ENCODE results near the gene PRKAA2.

DNA sequence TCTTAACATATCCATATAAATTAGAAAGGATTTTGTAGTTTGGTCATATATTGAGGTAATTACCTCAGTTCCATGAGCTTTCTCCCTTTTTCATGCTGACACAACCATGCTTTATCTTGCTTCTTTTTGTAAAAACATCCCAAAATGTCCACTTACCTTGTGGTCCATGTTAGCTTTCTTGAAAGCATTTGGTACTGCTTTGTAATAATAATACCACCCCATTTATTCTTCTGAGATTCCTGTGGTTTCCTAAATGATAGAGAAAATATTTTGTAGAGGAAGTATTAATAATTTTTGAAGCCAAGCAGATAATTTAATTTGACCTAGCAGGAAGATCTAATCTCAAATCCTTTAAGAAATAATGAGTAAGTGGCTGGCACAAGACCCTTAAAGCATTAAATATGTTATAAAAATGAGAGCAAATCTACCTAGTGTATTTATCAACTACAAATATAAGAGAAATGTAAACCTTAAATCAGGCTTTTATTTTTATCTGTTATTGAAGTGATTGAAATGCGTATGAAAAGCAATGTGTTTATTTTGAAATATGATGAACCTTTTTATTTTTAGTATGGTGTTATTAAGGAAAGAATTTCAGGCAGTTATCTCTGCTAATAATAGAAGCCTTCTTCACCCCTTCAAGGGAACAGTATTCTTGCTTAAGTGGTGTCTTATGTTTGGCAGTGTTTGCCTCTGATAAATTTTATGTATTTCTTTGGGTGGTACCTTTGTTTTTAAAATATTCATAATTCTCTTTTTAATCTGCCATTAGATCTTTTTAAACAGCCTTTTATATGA, 9.2 kb downstream of the PRKAA2 start:
- TF ChIP-seq, protein P1, sequence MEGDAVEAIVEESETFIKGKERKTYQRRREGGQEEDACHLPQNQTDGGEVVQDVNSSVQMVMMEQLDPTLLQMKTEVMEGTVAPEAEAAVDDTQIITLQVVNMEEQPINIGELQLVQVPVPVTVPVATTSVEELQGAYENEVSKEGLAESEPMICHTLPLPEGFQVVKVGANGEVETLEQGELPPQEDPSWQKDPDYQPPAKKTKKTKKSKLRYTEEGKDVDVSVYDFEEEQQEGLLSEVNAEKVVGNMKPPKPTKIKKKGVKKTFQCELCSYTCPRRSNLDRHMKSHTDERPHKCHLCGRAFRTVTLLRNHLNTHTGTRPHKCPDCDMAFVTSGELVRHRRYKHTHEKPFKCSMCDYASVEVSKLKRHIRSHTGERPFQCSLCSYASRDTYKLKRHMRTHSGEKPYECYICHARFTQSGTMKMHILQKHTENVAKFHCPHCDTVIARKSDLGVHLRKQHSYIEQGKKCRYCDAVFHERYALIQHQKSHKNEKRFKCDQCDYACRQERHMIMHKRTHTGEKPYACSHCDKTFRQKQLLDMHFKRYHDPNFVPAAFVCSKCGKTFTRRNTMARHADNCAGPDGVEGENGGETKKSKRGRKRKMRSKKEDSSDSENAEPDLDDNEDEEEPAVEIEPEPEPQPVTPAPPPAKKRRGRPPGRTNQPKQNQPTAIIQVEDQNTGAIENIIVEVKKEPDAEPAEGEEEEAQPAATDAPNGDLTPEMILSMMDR (IDR thresholded peaks at IDR 0.05), result no peak
- no peak for TF ChIP-seq TCF7L2 (IDR thresholded peaks at IDR 0.05; ENCODE audit: low read depth, low read length)
- TF ChIP-seq POLR2AphosphoS5 (IDR thresholded peaks at IDR 0.05; ENCODE audit: low read depth, low read length), result no peak
- TF ChIP-seq SIN3A (IDR thresholded peaks at IDR 0.05; ENCODE audit: borderline replicate concordance, insufficient read depth, low read depth, low read length), result no peak

Data from Panc1 (cell line).